ENCODE results near the gene FBXO41. TPM values are rescaled to one million over a fixed set of nuclear protein-coding genes. Genes with fewer than 3 reads are reported as not detected.

Gene FBXO41
- total and polyA plus RNA-seq, 4 donors: 0.06 to 0.51 (median 0.38) TPM

DNA sequence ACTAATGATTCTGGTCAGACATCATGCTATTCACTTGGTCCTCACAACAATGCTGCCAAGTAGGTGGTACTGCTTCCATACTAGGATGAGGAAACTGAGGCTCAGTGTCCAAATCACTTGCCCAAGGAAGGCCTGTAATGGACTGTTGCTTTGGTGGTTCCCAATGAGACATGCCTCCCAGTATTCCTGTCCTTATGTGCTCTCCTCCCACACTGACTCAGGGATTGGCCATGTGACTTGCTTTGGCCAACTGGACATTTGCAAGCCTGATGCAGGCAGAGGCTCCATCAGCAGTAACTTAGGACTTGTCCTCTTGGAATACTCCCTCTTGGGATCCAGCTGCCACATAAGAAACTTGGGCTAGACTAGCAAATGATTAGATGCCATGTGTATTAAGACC is 3.0 kb downstream of the FBXO41 start (continued):
- TF ChIP-seq ATF3 (IDR thresholded peaks at IDR 0.05): no peak
- no peak for TF ChIP-seq YY1 (IDR thresholded peaks at IDR 0.05)
- TF ChIP-seq TAF1 (conservative IDR thresholded peaks at IDR 0.05): no peak

- no peak for TF ChIP-seq ATF3 (IDR thresholded peaks at IDR 0.05)
- TF ChIP-seq, protein P1, sequence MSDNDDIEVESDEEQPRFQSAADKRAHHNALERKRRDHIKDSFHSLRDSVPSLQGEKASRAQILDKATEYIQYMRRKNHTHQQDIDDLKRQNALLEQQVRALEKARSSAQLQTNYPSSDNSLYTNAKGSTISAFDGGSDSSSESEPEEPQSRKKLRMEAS (IDR thresholded peaks at IDR 0.05): no peak
- TF ChIP-seq RAD21 (IDR thresholded peaks at IDR 0.05): no peak
- no peak for TF ChIP-seq FOXA1 (IDR thresholded peaks at IDR 0.05)
- no peak for TF ChIP-seq TAF1 (conservative IDR thresholded peaks at IDR 0.05)
- no peak for TF ChIP-seq RXRA (IDR thresholded peaks at IDR 0.05)
- no peak for TF ChIP-seq SP1 (IDR thresholded peaks at IDR 0.05)
- no peaks in the 10 kb centered on the region for H3K9me3 ChIP-seq (ENCODE audit: control insufficient read depth in 4 of 4, low read length in 3 of 4)
- H3K36me3 ChIP-seq (ENCODE audit: control insufficient read depth in 4 of 4, insufficient read depth in 3 of 4, low read depth in 1 of 4, low read length in 3 of 4): no peaks in the 10 kb centered on the region
- no peak for DNase-seq (ENCODE audit: low spot score)
- no peak overlapping the region for H3K9ac ChIP-seq (ENCODE audit: low read depth in 1 of 2, low read length in 2 of 2)
- peaks cover 0 to 3% (median 0%) of the 10 kb centered on the region in 4 donors for H3K27me3 ChIP-seq (ENCODE audit: control insufficient read depth in 4 of 4, insufficient read depth in 4 of 4, low read length in 3 of 4)
- 79% methylated on average over 9 of the region's 9 CpGs for WGBS
- no peak overlapping the region for H3K4me3 ChIP-seq (ENCODE audit: low read depth in 1 of 3, low read length in 3 of 3)
- no peak overlapping the region for H3K27ac ChIP-seq (ENCODE audit: low read depth in 1 of 2, low read length in 2 of 2)
- H3K4me1 ChIP-seq (ENCODE audit: control insufficient read depth in 4 of 4, insufficient read depth in 4 of 4, low read length in 3 of 4): peaks cover 0 to 10% (median 4%) of the 10 kb centered on the region in 4 donors
Measured at GRCh38 chr2:73279852-73280251, 4.4 kb downstream of the FBXO41 start.

DNA sequence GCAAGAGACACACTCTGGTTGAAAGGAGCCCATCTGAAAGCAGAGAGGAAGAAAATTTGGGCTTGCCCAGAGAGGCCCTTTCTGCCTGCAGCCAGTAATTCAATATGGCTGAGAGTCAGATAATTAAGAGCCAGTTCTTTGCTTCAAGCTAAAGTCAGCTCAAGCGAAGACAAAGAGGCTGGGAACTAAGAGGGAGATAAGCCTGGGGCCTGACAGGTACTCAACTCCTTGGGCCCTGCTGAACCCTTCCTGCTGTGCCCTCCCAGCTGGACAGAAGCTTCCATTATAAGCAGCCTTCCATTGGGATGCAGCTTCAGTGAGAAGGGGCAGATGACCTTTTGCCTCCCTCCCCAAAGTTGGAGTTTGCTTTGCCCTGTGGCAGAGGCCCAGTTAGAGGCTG is 12.0 kb downstream of the FBXO41 start:
- WGBS: 98% methylated on average over 1 of the region's 1 CpG
- no peak for TF ChIP-seq YY1 (IDR thresholded peaks at IDR 0.05)
- TF ChIP-seq FOXA2 (IDR thresholded peaks at IDR 0.05): no peak
- Histone ChIP-seq H3K27me3 (ENCODE audit: control insufficient read depth in 4 of 4, insufficient read depth in 4 of 4, low read length in 3 of 4) (peaks cover 0 to 7% (median 0%) of the 10 kb centered on the region in 4 donors), H3K9me3 (ENCODE audit: control insufficient read depth in 4 of 4, low read length in 3 of 4) (no peaks in the 10 kb centered on the region), H3K4me3 (ENCODE audit: low read depth in 1 of 3, low read length in 3 of 3) (no peak overlapping the region), H3K27ac (ENCODE audit: low read depth in 1 of 2, low read length in 2 of 2) (no peak overlapping the region), H3K9ac (ENCODE audit: low read depth in 1 of 2, low read length in 2 of 2) (no peak overlapping the region), H3K36me3 (ENCODE audit: control insufficient read depth in 4 of 4, insufficient read depth in 3 of 4, low read depth in 1 of 4, low read length in 3 of 4) (no peaks in the 10 kb centered on the region), H3K4me1 (ENCODE audit: control insufficient read depth in 4 of 4, insufficient read depth in 4 of 4, low read length in 3 of 4) (peaks cover 3 to 12% (median 7%) of the 10 kb centered on the region in 4 donors)
- no peak for DNase-seq (ENCODE audit: low spot score)

DNA sequence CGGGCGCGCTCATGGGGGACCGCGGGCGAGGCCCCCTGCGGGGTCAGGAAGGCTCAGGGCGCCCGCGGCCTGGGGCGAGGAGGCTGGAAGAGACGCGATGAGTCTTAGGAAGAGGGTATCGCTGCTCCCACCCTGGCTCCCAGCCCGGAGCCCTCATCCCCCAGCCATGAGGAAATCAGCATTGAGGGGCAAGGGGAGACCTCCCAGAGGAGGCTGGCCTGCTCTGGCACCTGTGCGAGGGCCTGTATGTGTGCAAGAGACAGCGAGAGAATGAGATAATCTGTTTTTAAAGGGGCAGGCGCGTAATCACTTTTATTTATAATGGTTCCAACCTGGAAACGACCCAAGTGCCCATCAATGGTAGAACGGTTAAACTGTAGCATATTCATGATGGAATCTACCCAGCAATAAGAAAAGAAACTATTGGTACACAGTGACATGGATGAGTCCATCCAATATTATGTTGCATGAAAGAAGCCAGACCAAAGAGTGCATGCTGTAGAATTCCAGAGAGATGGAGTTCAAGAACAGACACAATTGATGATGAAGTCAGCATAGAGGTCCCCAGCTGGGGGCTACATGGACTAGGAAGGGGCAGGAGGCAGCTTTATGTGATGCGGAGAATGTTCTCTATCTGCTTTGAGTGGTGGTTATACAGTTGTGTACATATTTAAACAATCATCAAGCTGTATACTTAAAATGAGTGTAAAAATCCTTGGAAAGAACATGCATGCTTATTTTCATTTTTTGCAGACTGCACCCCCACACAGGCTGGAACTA is 14.4 kb downstream of the FBXO41 start:
- Histone ChIP-seq H3K9ac (ENCODE audit: low read depth in 1 of 2, low read length in 2 of 2) (no peak overlapping the region), H3K36me3 (ENCODE audit: control insufficient read depth in 4 of 4, insufficient read depth in 3 of 4, low read depth in 1 of 4, low read length in 3 of 4) (no peaks in the 10 kb centered on the region), H3K27ac (ENCODE audit: low read depth in 1 of 2, low read length in 2 of 2) (no peak overlapping the region), H3K9me3 (ENCODE audit: control insufficient read depth in 4 of 4, low read length in 3 of 4) (no peaks in the 10 kb centered on the region), H3K4me3 (ENCODE audit: low read depth in 1 of 3, low read length in 3 of 3) (peak overlapping the region in 1 of 3 donors; percentile 39), H3K4me1 (ENCODE audit: control insufficient read depth in 4 of 4, insufficient read depth in 4 of 4, low read length in 3 of 4) (peaks cover 3 to 12% (median 7%) of the 10 kb centered on the region in 4 donors), H3K27me3 (ENCODE audit: control insufficient read depth in 4 of 4, insufficient read depth in 4 of 4, low read length in 3 of 4) (peaks cover 0 to 7% (median 0%) of the 10 kb centered on the region in 4 donors)
- 21% methylated on average over 22 of the region's 22 CpGs for WGBS
- no peak for DNase-seq (ENCODE audit: low spot score)
- TF ChIP-seq SP1 (IDR thresholded peaks at IDR 0.05) (no peak), HNF4A (conservative IDR thresholded peaks at IDR 0.05) (no peak), GABPA (IDR thresholded peaks at IDR 0.05 in 1 of 2, conservative IDR thresholded peaks at IDR 0.05 in 1 of 2) (no peak), JUND (IDR thresholded peaks at IDR 0.05) (no peak), RAD21 (IDR thresholded peaks at IDR 0.05) (no peak), FOXA1 (IDR thresholded peaks at IDR 0.05) (no peak), TAF1 (conservative IDR thresholded peaks at IDR 0.05) (no peak), NR2F2 (IDR thresholded peaks at IDR 0.05) (no peak), HNF4G (IDR thresholded peaks at IDR 0.05) (no peak), YY1 (IDR thresholded peaks at IDR 0.05) (no peak), REST (IDR thresholded peaks at IDR 0.05) (no peak), EGR1 (IDR thresholded peaks at IDR 0.05; ENCODE audit: low read depth in 2 of 2) (no peak), ATF3 (IDR thresholded peaks at IDR 0.05) (no peak)
- TF ChIP-seq, protein P1 (IDR thresholded peaks at IDR 0.05): no peak
- TF ChIP-seq, protein P2, sequence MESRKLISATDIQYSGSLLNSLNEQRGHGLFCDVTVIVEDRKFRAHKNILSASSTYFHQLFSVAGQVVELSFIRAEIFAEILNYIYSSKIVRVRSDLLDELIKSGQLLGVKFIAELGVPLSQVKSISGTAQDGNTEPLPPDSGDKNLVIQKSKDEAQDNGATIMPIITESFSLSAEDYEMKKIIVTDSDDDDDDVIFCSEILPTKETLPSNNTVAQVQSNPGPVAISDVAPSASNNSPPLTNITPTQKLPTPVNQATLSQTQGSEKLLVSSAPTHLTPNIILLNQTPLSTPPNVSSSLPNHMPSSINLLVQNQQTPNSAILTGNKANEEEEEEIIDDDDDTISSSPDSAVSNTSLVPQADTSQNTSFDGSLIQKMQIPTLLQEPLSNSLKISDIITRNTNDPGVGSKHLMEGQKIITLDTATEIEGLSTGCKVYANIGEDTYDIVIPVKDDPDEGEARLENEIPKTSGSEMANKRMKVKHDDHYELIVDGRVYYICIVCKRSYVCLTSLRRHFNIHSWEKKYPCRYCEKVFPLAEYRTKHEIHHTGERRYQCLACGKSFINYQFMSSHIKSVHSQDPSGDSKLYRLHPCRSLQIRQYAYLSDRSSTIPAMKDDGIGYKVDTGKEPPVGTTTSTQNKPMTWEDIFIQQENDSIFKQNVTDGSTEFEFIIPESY (IDR thresholded peaks at IDR 0.05): no peak

All from liver (tissue), 9 donors.